Omental fat pad (tissue), 4 donors: ENCODE data around the gene LIX1L. TPM values are rescaled to one million over a fixed set of nuclear protein-coding genes. Genes with fewer than 3 reads are reported as not detected.

Experiments used
- ATAC-seq: fragments of 150-250 bp; one replicate; pipeline ENCODE4 v1.9.1; 2016; ENCODE audit warnings: mild to moderate bottlenecking, moderate library complexity; ENCODE audit not compliant: low FRiP score
- DNase-seq: peaks from one replicate; pipeline ENCODE4 v3.0.0-alpha.2; 2019; ENCODE audit warnings: low spot score
- total RNA-seq, 4 donors: library from RNA; depleted of rRNA; stranded (reverse); fragments of >200 nt; gene quantifications; one replicate each; pipeline ENCODE4 v1.1.0, GENCODE V29; 2016
- TF ChIP-seq, protein P1 (sequence below), 3 donors: fragments of 450-650 bp; IDR thresholded peaks; one replicate each; pipeline ENCODE4 v1.5.1; 2016 to 2017; ENCODE audit warnings: antibody characterized with exemption in 3 of 3, mild to moderate bottlenecking in 3 of 3, moderate library complexity in 2 of 3

Gene LIX1L
- total RNA-seq, 4 donors from 2014 or later: 15.4 to 34.0 (median 28.3) TPM

DNA sequence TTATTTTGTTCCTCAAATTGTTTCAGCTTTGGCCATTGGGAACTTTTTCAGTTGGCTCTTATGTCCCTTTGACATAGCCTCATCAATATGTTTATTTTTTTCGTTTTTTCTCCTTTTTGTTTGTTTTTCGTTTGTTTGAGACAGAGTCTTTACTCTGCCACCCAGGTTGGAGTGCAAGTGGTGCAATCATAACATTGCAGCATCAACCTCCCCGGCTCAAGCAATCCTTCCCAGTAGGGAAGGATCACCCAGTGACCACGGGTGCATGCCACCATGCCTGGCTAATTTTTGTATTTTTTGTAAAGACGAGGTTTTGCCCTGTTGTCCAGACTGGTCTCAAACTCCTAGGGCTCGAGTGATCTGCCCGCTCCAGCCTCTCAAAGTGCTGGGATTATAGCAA is 14.8 kb upstream of the LIX1L start:
- no peak for ATAC-seq
- no peak for DNase-seq
- TF ChIP-seq, protein P1, sequence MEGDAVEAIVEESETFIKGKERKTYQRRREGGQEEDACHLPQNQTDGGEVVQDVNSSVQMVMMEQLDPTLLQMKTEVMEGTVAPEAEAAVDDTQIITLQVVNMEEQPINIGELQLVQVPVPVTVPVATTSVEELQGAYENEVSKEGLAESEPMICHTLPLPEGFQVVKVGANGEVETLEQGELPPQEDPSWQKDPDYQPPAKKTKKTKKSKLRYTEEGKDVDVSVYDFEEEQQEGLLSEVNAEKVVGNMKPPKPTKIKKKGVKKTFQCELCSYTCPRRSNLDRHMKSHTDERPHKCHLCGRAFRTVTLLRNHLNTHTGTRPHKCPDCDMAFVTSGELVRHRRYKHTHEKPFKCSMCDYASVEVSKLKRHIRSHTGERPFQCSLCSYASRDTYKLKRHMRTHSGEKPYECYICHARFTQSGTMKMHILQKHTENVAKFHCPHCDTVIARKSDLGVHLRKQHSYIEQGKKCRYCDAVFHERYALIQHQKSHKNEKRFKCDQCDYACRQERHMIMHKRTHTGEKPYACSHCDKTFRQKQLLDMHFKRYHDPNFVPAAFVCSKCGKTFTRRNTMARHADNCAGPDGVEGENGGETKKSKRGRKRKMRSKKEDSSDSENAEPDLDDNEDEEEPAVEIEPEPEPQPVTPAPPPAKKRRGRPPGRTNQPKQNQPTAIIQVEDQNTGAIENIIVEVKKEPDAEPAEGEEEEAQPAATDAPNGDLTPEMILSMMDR (IDR thresholded peaks at IDR 0.05): no peak

DNA sequence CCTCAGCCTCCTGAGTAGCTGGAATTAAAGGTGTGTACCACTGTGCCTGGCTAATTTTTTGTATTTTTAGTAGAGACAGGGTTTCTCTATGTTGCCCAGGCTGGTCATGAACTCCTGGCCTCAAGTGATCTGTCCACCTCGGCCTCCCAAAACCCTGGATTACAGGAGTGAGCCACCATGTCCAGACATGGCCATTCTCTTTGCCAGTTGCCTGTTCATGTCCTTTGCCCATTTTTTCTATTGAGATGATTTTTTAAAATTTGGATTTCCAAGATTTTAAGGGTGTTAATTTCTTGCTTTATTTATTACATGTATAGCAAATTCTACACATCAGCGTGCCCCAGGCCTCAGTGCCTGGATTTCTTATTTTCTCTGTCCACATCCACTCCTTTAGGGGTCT is 9.5 kb upstream of the LIX1L start:
- no peak for ATAC-seq
- TF ChIP-seq, protein P1 (IDR thresholded peaks at IDR 0.05): no peak
- DNase-seq: no peak

- no peak for DNase-seq
- TF ChIP-seq, protein P1 (IDR thresholded peaks at IDR 0.05): no peak
- ATAC-seq: no peak
Observed at GRCh38 chr1:145965119-145965744, 7.4 kb upstream of the LIX1L start.

GRCh38 chr1:145964328-145965118 is 6.7 kb upstream of the LIX1L start, which contains the start of the genes ANKRD34A and POLR3GL:
TSS of gene ANKRD34A (minus strand) at chr1:145964575. CDS start at chr1:145961759, 2,816 bp downstream.
TSS of gene POLR3GL (plus strand) at chr1:145964690. CDS start at chr1:145974866, 10,176 bp downstream.
- ATAC-seq: peak; percentile 88
- TF ChIP-seq, protein P1 (IDR thresholded peaks at IDR 0.05): no peak
- peak; percentile 91 for DNase-seq

GRCh38 chr1:145963265-145964019 is 5.6 kb upstream of the LIX1L start:
- DNase-seq: no peak
- TF ChIP-seq, protein P1 (IDR thresholded peaks at IDR 0.05): no peak
- no peak for ATAC-seq

- ATAC-seq: no peak
- DNase-seq: no peak
- TF ChIP-seq, protein P1 (IDR thresholded peaks at IDR 0.05): no peak
Observed at GRCh38 chr1:145962157-145963102, 4.6 kb upstream of the LIX1L start.
